Measurements from ENCODE around the gene ARHGEF37.

- TF ChIP-seq POLR2A (IDR thresholded peaks at IDR 0.05) (no peak), CTCF (IDR thresholded peaks at IDR 0.05) (no peak)
These were observed 34.7 kb downstream of the ARHGEF37 start for GRCh38 chr5:149615976-149616375.

All from Peyer's patch (tissue), 4 donors.